Stimulated activated CD4-positive, alpha-beta T cell treated with anti-CD3 and anti-CD28 coated beads, Interleukin-12 subunit alpha, Interleukin-12 subunit beta, amount 100 ng/mL, for 24 hours (primary cell): Measurements from ENCODE around the gene KNDC1.
A peak's percentile ranks its signal among the peaks of the same experiment; 100 is the strongest.
"Not testable (repeated sequence)": the region's sequence is repeated elsewhere in the genome, so short reads cannot be mapped to it uniquely, and the experiment has no call there.

ENCODE experiments used
- DNase-seq, 2 experiments: peaks; one replicate each; pipeline ENCODE4 v3.0.0-alpha.2; 2020; ENCODE audit warnings: low read depth in 2 of 2

KNDC1 gene

GRCh38 chr10:133259602-133259989 is 99.6 kb downstream of the KNDC1 start:
- DNase-seq, result no peak

DNA sequence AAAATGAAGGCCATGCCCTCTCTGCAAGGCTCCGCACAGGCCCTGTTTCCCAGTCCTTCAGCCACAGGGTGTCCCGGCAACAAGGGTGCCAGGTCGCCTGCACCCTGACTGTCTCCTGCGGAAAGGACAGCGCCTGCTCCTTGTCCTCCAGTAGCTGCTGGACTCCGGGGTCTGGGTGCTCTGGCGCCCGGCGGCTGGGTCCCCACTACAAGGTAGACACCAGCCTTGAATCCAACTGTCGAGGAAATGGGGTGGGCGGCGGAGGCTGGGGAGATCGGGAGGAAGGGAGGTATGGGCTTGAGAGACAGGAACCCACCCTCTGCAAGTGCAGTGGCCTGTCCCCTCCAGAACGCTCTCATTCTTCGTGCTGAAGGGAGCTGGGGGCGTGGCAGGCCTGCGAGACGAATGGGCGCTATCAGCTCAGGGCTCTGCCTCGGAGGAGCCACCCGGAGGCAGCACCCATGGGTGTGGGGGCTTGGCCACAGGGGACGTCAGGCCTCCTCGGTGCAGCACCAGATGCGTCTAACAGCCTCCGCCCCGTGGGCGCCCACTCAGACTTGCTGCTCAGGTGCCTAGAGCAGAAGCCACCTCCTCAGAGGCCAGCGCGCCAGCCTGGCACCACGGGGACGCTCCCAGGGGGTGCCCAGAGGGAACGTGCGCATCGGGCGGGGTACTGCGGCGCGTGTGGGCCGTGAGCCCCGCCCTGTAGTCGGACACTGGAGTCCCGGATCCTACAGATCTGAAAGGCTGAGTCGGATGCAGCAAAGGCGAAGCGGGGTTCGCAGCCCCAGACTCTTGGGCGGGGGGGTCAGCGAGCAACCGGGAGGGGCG is 101.1 kb downstream of the KNDC1 start:
- peak in 1 of 2 experiments; percentile 58 for DNase-seq

DNA sequence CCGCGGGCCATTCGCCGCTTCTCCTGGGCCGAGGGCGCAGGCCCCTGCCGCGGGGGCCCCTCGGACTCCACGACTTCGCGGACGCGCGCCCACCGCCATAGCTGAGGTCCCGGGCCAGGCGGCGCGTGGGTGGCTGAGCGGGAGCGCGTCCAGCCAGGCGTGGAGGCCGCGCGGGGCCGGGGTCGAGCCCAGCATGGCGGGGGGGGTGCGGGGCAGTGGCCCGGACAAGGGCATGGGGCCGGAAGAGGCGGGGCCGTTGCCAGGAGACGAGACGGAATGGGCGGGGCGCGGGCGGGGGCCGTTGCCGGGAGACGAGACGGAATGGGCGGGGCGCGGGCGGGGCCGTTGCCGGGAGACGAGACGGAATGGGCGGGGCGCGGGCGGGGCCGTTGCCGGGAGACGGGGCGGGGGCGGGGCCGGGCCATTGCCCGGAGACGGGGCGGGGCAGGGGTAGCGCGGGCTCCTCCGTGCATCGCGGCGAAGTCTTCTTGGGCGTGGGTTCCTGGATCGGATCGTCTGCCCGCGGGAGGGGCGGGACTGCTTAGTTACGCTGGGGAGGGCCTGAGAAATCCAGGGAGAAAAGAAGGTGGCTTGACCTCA is 101.8 kb downstream of the KNDC1 start:
- peak; percentile 72 to 80 for DNase-seq

DNA sequence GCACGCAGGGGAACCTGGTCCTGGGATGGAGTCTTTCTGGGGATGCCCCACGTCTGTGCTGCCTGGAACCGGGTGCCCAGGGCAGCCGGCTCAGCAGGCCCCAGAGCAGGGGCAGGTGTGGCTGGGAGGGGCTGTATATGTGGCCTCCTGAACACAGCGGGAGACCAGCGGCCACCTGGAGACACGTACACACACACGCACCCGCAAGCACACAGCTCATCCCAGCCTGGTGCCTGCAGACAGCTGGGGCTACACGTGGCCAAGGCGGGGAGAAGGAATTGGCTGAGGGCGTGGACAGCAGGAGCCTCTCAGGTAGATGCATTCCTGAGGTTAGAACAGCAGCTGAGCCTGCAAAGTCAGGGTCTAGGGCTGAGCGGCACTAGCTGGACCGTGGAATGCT is 102.7 kb downstream of the KNDC1 start:
- no peak for DNase-seq

GRCh38 chr10:133263674-133264073 is 103.7 kb downstream of the KNDC1 start:
- no peak for DNase-seq

DNA sequence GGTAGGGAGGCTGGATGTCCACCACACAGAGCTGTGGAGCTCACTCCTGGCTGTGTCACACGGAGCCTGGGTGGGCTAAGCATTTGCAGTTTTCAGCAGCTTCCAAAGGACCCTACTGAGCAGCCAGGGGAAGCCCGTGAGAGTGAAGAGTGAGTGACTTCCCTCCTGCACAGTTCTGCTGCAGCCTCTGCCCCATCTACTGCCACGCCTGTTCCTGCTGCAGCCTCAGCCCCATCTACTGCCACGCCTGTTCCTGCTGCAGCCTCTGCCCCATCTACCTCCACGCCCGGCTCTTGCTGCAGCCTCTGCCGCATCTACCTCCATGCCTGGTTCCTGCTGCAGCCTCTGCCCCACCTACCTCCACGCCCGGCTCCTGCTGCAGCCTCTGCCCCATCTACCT is 104.4 kb downstream of the KNDC1 start:
- no peak for DNase-seq

GRCh38 chr10:133265052-133265451 is 105.0 kb downstream of the KNDC1 start:
- DNase-seq, result not testable (repeated sequence)

DNA sequence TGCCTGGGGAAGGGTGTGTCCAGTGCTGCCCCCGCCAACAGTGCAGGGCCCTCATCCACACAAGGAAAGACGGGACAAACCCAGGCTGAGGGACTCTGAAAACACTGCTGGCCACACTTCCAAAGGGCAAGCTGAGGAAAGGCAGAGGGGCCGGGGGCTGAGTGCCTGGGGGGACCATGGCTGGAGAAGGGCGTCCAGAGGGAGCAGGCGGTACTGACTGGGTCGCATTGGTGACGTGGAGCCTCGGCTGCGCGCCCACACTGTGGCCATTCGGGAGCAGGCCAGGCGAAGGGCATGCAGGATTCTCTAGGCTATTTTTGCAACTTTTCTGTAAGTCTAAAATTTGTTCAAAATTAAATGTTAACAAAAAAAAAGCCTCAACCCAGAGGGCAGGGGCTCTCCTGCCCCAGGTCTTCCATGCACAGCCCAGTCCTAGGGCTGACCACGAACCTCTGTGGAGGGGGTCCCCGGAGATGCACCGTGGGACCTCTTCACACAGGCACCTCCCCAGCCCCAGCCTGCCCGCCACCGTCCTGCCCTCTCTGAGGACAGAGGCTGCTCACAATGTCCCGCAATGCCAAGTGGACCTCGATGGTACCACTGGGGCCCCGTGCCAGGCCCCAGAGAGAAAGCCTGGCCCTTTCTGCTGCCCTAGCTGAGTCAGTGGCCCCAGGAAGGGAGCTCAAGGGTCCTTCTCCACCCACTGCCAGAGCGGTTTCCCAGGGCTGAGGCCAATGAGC is 106.2 kb downstream of the KNDC1 start:
- no peak for DNase-seq

GRCh38 chr10:133267293-133267692 is 107.3 kb downstream of the KNDC1 start:
- no peak for DNase-seq

GRCh38 chr10:133267829-133268228 is 107.8 kb downstream of the KNDC1 start:
- DNase-seq, result no peak

- DNase-seq, result no peak
Measured at GRCh38 chr10:133268532-133268931, 108.5 kb downstream of the KNDC1 start.

DNA sequence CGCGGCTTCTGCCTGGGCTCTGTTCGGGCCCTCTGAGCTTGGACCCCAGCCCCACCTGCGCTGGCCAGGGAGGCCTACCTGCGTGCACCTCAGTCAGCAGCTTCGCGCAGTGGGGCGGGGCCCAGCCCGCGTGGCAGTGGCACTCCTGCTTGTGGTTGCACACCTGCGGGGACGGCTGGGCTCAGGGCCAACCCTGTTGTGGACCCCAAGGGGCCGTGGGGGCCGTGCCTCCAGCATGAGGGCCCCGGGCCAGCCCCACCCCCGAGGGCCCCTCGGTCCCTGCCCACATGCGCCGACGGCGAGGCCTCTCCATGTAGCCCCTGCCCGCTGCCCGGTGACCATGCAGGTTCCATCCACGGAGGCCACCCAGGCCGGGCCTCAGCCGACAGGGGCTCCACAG is 109.3 kb downstream of the KNDC1 start:
- no peak for DNase-seq

DNA sequence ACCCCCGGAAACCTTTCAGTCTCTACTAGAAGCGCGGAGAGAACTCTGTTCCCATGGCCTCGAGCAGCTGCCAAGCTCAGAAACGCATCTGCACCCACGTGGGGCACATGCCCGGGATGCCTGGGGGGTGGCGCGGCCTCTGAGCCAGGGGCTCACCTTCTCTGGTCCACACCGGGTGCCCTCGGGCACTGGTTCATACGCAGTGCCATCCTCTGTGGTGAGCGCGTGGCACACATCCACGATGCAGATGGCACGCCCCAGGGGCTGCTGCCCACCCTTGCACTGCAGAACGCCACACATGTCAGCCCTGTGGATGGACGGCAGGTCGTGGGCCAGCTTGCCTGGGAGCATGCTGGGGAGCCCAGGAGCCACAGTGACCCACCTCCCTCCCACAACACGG is 110.2 kb downstream of the KNDC1 start:
- DNase-seq, result no peak

DNA sequence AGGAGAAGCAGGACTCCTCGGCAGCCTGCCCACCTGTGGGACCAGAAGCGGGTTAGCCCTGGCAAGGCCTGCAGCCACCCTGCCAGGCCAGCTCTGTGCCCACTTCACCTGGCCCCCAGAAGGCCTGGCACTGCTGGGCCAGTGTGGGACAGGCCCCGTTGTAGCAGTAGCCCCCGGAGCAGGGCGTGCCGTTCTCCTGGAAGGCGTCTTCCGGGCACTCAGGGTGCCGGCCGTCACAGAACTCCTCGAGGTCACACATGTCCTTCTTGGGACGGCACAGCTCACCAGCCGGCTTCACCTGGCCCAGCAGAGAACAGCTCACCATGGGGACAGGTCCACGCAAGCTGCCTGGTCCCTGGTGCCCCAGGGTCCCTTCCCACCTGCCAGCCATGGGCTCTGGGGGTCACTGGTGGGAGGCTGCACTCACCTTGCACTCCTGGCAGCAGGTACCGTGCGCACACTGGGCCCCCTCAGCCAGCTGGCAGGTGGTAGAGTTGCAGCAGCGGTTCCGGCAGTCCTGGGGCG is 110.8 kb downstream of the KNDC1 start:
- DNase-seq, result no peak

DNA sequence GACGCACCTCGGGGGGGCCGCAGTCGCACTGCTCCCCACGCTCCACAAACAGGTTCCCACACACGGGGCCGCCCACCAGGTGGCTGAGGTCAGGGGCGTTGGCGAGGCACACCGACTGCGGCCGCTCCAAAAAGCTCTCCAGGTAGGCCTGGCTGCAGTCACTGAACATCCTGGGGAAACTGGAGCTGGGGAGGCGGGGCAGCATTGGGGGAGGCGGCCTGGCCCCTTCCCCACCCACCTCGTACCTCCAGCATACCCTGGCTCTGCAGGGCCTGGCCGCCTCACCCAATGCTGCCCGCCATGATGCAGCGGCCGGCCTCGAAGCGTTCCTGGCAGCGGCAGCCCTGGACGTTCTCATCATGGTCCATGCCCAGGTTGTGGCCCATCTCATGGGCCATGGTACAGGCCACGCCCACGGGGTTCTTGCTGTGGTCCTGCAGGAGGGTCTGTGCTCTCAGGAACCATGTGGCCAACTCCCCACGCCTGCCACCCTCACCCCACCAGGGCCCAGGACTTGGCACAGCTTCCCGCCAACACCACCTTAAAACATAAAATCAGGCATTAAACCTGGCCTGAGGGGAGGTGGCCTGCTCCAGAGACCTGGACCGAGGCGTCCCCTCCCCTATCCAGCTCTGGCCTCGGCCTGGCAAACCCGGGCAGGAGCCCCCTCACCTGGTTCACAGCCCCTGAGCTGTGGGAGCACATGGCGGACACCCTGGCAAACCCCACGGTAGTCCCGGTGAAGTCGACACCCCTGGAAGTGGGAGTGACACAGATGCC is 111.7 kb downstream of the KNDC1 start:
- DNase-seq, result no peak

GRCh38 chr10:133272301-133272963 is 112.4 kb downstream of the KNDC1 start:
- DNase-seq, result no peak

GRCh38 chr10:133272964-133273420 is 113.0 kb downstream of the KNDC1 start:
- no peak for DNase-seq

DNA sequence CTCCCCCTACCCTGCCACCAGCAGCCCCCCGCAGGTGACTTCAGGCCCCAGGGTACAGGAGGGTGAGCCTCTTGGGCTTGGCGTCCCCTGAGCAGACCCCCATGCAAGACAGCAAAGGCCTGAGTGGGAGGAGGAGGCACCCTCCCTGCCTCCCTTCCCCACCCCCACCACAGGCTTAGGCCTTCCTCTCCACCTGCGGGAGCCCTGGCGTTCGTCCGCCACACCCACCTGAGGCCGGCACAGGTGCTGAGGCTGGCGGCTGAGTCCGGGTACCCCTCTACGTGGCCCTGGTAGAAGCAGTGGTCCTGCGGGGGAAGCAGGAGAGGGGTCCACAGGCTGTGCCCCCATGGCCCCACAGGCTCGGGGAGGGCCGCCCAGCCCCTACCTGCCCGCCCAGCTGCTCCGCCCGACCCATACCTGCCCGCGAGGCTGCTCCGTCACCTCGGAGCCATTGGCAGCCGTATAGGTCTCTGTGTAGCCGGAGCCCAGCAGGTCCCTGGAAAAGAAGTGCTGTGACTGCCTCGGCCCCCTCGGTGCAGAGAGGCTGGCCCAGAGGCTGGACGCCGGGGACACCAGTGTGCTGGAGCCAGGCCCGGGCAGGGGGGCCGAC is 113.6 kb downstream of the KNDC1 start:
- no peak for DNase-seq

GRCh38 chr10:133274751-133275683 is 115.0 kb downstream of the KNDC1 start:
- DNase-seq, result peak; percentile 77 to 80
